Measurements from ENCODE around the gene GATAD2A.

The GATAD2A gene

DNA sequence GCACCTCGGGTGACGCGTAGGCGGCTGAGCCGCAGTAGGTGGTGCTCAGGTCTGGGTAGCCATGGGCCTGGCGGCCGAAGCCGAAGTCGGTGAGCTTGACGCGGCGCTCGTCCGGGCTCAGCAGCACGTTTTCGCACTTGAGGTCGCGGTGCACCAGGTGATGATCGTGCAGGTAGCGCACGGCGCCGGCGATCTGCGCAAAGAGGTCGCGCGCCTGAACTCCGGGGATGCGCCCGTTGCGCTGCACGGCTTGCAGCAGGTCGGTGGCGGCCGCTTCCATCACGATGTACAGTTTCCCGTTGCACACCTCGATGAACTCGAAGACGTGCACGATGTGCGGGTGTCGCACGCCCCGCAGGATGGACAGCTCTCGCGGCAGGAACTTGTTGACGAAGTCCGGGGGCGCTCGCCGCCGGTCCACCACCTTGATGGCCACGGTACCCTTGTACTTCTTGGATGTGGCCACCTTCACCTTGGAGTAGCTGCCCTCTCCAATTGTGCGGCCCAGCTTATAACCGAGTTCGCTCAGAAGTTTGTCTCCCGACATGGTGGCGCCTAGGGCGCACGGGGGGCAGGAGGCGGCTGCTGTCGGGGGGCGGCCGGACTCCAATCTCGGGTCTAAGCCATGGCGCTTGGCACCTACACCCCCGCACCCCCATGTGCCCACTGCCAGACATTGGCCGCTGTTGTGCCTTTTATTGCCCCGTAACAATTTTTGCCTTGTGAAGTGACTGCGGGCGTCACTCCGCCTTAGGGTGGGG, 109.6 kb downstream of the GATAD2A start, which contains the start of gene TSSK6:
Gene TSSK6, minus strand, starts transcription at position 668 of the 761 bp plus-strand sequence. Its CDS starts 121 bp downstream, at position 547.
- DNase-seq: no peak

DNA sequence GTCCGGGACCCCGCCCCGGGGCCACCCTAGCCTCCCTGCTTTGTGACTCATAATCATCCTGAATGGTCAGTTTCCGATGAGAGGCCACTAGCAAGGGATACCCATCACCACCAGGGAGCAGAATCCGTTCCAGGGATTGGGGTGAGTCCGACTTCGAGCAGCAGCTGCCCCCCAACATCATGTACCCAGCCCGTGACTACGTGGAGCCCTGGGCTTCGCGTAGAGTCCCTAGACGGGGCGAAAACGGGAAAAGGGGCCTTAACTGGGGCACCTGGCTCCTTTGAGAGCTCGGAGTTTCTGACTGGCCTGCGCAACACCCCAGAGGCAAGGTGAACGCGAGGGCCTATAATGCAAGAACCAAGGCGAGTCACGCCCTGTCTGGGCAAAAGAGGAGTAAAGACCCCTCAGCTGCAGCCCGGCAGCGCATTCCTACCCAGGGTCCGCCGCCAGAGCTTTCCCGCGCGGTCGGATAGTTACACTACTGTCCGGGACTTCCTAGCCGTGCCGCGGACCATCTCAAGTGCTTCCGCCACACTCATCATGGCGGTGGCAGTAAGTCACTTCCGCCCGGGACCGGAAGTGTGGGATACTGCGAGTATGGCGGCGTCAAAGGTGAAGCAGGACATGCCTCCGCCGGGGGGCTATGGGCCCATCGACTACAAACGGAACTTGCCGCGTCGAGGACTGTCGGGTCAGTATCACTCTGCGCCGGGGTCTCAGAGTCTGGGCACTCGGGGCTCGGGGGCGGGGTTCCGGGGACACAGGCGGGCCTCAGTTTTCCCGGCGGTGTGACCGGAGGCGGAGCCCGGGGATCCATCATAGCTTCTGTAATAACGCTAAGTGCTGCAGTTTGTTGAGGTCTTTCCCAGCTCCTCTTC, 110.4 kb downstream of the GATAD2A start, which contains the start of gene NDUFA13:
Gene NDUFA13, plus strand, starts transcription at position 584 of the 878 bp plus-strand sequence. Its CDS starts 14 bp downstream, at position 598.
- DNase-seq: peak; percentile 99

DNA sequence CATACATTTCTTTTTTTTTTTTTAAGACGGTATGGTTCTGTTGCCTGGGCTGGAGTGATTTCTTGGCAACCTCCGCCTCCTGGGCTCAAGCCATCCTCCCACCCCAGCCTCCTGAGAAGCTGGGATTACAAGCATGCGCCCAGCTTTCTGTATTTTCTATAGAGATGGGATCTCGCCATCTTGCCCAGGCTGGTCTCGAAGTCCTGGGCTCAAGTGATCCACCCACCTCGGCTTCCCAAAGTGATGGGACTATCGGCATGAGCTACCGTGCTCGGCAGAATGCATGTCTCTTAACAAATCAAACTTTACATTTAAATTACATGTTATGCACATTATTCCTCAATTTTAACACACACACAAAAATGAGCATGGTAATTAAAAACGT, 111.8 kb downstream of the GATAD2A start:
- no peak for DNase-seq

DNA sequence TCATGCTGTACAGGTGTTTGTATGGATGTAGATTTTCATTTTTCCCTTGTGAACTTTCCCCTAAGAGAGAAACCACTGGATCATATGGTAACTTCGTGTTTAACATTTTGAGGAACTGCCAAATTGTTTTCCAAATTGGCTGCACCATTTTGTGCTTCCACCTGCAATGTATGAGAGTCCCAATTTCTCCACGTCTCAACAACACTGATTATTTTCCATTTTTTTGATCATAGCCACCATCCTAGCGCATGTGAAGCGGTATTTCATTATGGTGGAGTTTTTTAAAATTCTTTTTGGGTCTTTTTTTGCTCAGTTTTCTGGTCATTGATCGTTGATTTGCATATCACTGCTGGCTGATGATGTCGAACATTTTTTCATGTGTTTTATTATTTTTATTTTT, 115.5 kb downstream of the GATAD2A start:
- DNase-seq: no peak

DNA sequence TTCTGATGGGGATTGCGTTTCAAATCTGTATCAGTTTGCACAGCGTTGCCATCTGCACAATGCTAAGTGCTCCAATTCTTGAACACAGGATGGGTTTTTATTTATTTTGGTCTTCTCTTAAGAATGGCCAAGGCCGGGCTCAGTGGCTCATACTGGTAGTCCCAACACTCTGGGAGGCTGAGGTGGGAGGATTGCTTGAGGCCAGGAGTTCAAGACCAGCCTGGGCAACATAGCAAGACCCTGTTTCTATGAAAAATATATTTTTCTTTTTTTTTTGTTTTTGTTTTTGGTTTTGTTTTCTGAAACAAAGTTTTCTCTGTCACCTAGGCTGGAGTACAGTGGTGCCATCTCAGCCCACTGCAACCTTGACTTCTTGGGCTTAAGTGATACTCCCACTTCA, 117.7 kb downstream of the GATAD2A start:
- no peak for DNase-seq

DNA sequence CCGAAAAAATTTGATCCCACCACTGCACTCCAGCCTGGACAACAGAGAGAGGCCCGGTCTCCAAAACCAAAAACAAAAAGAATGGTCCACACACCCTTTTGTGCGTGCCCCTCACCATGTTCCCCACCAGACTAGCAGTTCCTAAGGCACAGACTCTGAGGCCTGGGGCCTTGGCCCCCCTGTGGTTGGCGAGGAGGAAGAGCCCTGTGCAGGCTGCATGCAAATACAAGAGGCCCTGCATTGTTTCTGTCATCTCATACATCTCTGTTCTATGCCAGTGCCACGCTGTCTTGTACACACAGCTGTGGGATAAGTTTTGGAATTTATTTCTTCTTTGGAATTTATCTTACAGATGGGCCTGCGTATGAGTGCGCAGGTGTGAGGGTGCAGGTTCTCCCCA, 118.6 kb downstream of the GATAD2A start:
- DNase-seq: no peak

DNA sequence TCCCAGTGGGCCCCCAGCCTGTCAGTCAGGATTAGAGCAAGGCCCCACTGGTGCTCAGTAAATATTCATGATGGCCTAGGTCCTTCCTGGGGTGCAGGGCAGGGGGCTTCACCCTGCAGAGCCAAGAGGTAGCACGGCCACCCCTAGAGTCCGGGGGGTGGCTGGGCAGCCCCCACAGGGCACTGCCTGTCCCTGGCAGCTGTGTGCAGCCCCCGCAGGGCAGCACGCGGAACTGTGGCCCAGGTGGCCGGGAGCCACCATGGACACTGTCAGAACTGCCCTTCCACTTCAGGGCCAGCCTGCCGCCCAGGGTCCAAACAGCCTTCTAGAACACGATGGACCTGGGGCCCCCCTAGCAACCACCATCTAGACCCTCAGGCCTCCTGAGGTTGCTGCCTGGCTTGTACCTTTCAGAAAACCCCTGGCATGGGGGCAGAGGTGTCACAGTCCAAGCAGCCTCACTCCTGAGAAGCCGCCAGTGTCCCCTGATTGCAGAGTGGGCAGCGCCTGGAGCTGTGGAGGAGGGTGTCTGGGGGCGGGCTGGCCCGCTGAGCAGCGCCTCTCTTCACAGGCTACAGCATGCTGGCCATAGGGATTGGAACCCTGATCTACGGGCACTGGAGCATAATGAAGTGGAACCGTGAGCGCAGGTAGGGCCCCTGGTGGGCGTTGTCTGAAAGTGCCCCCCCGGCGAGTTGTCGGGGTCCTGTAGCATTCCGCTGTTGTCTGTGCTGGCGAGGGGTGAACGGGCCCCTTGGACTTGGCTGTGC, 120.3 kb downstream of the GATAD2A start:
- no peak for DNase-seq

DNA sequence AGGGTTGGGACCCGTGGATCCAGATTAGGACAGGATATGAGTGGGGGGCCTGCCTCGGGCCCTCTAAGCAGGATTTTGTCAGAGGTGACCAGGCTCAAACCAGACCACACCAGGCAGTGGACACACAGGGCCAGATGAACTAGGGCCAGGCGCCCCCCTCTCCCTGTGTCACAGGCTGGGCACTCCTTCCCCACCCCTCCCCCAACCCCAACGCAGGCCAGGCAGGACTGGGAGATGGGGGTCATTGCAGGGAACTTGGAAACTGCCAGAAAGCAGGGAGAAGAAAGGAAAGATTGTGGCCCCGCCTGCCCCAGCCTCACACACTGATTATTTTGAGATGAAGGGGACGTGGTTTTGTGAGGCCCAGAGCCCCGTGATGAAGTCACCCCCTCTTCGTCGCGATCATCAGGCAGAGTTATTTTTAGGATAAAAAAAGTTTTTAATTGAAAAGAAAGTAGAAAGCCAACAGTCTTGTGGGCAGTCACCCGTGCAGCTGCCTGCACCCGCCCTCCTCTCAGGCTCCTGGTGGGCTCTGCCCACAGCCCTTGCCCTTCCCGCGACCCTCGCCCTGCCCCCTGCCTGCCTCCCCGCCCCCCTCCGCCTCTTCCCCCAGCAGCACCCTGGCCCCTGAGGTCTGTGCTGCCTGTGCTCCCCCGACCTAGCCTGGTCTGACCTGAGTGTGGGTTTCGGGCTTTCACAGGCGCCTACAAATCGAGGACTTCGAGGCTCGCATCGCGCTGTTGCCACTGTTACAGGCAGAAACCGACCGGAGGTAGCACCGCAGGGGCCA, 121.3 kb downstream of the GATAD2A start:
- DNase-seq: no peak

DNA sequence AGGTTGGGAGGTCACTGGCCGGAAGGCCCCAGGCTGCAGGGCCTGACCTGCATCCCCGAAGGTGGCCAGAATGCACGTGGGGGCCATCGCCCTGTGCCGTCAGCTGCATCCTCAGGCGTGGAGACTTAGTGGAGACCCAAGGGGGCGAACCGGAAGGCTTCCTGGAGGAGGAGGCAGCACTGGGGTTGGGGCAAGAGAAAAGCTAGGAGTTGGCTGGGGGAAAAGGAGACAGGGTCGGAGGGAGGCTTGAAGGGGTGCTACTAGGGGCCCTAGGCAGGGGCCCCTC, 121.8 kb downstream of the GATAD2A start:
- DNase-seq: no peak

DNA sequence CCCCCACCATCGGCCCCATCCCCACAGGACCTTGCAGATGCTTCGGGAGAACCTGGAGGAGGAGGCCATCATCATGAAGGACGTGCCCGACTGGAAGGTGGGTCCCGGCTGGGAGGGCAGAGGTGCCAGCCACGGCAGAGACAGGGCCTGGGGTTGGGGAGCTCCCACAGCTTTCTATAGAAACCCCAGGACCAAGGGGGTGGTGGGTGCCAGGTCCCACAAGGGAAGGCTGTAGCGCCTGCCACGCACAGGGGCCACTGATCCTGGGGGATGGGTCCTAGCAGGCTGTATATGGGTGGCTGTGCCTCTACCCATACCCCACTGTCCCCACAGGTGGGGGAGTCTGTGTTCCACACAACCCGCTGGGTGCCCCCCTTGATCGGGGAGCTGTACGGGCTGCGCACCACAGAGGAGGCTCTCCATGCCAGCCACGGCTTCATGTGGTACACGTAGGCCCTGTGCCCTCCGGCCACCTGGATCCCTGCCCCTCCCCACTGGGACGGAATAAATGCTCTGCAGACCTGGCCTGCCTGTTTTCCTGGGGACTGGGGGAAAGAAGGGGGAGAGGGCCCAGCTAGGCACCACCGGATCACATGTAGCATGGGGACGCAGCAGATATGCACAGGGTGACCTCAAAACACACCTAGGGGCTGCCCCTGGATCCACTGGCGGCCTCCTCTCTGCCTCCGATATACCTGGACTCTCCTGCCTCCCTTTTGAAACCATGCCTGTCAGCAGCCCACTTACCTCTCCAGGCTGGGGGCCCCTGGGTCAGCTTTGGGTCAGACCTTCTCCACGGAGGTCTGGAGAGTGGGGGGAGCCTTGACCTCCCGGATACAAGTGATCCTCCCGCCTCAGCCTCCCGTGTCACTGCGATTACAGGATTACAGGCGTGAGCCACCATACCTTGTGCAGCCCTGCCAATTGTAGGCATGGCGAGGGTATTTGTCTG, 122.5 kb downstream of the GATAD2A start:
- DNase-seq: no peak

DNA sequence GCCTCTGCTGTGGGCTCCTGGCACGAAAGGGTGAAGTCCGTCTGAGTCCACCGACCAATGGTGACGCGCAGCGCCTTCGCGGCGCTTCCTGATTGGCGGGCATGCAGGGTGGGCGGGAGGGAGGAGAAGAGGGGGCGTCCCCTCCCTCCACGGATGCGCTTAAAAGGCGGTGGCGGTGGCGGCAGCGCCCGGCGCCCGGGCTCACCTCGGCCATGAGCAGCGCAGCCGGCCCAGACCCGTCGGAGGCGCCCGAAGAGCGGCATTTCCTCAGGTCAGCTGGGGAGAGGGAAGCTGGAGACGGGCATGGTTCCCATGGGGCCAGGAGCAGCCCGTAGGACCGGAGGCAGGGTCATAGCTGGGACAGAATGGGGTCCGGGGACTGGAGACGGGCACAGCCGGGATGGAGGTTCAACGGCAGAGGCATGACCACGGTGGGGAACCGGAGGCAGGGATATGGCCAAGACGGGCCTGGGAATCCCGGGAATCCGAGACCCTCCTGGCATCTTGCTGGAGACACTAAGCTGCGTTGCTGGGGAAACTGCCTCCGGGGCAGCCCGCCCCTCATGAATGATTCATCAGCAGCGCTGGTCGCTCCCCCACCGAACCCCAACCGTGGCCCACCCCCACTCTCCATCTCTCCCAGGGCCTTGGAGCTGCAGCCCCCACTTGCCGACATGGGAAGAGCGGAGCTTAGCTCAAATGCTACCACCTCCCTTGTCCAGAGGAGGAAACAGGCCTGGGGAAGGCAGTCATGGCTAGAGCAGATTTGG, 123.4 kb downstream of the GATAD2A start, which contains the start of gene YJEFN3:
Gene YJEFN3, plus strand, starts transcription at position 191 of the 770 bp plus-strand sequence. Its CDS starts 22 bp downstream, at position 213.
- no peak for DNase-seq

DNA sequence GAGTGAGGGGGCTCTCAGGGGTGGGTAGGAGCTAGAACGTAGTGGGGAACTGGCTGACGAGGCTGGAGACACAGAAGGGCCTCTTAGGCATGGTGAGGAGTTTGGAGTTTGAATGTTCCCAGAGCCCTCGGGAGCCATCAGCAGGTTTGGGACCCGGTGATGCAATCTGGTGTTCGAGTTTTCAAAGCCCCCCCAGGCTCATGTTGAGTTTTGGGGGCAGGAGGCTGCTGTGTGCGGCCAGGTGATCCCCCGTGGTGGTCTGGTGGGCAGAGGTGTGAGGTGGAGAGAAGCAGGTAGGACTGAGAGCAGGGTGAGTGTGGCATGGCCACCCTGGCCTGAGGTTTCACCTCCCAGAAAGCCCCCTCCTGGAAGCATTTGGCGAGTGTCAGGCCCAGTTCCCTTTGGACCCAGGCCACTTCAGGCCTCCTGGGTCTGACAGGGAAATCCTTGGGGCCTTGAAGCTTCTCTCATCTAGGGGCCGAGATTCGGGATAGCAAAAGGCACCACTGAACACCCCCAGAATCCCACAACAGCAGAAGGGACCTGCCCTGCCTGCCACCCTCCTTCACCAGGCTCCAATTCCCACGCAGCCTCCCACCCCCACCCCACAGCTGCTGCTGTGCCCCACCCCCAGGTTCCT, 124.4 kb downstream of the GATAD2A start:
- DNase-seq: no peak

DNA sequence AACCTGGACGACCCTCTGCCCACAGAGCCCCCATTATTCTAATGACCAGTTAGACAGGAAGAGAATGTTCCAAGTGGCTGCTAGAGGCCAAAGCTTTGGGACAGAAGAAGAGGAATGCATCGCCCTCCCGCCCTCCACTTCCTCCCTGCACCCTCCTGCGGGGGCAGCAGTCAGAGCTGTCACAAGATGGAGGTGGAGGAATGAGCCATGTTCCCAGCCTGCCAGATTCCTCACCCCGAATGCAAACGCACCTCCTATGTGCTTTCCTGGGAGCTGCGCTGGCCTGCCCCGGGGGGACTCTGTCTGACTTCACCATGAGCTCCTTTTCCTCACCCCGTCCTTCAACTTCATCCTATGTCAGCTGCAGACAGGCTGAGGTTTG, 124.9 kb downstream of the GATAD2A start:
- DNase-seq: no peak

DNA sequence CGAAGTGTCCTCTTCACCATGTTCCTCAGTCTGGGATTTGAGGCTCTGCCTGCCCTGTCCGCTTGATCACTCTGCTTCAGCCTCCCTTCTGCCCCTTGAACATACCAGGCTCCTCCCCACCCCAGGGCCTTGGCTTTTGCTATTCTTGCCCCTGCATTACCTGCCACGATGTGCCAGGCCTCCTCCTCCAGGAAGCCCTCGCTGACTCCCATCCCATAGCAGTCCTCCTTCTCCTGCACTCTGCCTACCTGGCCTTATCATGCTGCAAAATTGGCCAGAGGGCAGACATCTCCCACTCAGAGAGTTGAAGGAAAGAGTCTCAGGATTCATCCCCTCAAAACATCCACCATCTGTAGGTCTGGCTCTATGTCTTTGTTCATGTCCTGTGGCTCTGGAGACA, 125.4 kb downstream of the GATAD2A start:
- DNase-seq: no peak

DNA sequence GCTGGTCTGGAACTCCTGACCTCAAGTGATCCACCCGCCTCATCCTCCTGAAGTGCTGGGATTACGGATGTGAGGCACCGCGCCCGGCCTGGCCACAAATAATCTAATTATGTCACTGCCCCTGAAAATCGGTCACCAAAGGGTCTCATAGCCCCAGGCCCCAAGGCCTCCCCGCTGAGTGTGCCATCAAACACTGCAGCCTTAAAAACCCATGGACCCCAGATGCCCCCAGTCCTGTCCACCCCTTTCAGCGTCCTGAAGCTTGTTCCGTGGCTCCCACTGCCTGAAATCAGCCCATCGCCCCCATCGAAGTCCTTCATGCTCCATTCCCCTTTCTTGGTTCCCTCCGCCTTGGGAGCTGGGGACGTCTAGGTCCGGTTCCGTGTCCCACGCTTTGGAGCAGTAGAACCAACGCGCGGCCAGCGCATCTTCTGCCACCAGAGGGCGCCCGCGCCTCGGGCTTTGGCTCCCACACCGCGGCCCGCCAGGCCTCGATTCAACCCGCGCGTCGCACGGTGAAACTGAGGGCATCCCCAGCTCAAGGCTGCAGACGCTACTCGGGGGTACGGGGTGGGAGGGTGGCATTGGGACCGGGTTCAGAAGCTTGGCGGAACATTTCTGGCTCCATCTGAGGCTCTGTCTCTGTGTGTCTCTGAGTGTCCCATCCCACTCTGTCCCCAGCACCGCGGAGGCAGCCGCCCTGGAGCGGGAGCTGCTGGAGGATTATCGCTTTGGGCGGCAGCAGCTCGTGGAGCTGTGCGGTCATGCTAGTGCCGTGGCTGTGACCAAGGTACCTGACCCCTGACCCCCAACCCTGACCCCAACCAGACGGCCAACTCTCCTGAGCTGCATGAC, 126.7 kb downstream of the GATAD2A start:
- peak; percentile 99 for DNase-seq

DNA sequence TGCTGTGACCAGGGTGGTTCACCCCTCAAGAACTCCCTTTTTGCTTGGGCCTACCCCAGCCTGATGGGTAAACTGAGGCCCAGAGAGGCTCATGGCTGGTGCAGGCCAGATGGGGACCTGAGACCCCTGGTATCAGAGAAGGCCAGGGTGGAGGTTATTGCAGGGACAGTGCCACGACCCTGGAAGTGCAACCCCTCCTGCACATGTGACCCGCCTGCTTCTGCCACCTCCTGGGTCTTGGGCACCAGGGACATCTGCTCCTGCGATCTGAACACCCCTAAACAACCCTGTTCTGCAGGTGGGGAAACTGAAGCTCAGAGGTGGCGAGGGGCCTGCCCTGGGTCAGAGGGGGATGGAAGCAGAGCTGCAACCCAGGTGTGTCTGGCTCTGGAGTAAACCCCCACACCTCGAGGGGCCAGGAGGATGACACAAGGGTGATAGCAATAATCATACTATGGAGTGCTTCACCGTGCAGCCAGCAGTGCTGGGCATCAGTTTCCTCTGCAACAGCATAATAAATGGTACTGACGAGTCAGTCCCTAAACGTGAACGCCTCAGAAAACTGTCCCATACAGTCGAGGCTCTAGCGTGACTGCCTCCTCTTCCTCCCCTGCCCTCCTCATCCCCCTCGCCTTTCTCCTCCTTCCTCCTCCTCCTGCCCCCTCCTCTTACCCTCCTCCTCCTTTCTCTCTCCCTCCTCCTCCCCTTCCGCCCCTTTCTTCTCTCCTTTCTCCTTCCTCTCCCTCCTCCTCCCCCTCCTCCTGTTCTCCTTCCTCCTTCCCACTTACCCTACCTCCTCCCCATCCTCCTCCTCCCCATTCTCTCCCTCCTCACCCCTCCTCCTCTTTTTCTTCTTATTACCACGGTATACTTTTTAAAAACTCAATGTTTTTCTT, 127.6 kb downstream of the GATAD2A start:
- DNase-seq: no peak

DNA sequence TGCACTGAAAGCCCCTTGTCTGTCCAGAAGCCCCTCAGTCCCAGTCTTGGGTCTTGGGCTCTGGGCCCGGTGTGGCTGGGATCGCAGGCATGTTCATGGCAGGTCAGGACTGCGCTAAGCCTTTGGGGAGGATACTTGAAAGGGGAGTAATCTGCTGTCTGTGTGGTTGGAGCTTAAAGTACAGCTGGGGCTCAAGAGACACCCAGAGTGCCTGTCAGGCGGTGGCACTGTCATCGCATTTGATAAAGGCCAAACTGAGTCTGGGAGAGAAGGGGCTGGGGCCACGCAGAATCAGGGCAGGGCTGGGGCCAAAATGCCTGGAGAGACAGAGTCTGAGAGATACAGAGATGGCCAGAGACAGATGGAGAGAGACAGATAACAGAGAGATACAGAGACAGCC, 128.4 kb downstream of the GATAD2A start:
- DNase-seq: no peak
